ENCODE measurements around the gene UBTF.

Gene UBTF

GRCh38 chr17:44174427-44174826 lies 45.0 kb downstream of the UBTF start:
- WGBS (ENCODE audit: extremely low coverage, insufficient coverage, insufficient read length): no CpG with 5 or more reads among the region's 2 CpGs
- DNase-seq: no peak
- H3K27me3 ChIP-seq (ENCODE audit: insufficient read depth, low read length): no peaks in the 10 kb centered on the region

GRCh38 chr17:44171931-44172455 lies 47.5 kb downstream of the UBTF start:
- DNase-seq: no peak
- no CpG with 5 or more reads among the region's 17 CpGs for whole genome bisulfite sequencing (ENCODE audit: extremely low coverage, insufficient coverage, insufficient read length)
- no peak overlapping the region for H4K12ac ChIP-seq (ENCODE audit: low read depth, low read length)

More at GRCh38 chr17:44174427-44174826, 45.0 kb downstream of the UBTF start:
- Histone ChIP-seq H3K36me3 (ENCODE audit: control insufficient read depth in 1 of 2, insufficient read depth in 2 of 2, low read length in 2 of 2) (peaks cover 28 to 30% of the 10 kb centered on the region in 2 experiments), H3K14ac (ENCODE audit: low read length) (no peak overlapping the region), H3K9me3 (ENCODE audit: insufficient read depth, low read depth, low read length) (no peaks in the 10 kb centered on the region), H3K4ac (ENCODE audit: low read depth, low read length) (no peak overlapping the region), H3K79me1 (ENCODE audit: low read length) (no peaks in the 10 kb centered on the region), H4K8ac (ENCODE audit: low read depth, low read length) (no peak overlapping the region), H3K79me2 (ENCODE audit: control insufficient read depth, insufficient read depth, low read length, poor library complexity) (no peaks in the 10 kb centered on the region), H3K27ac (ENCODE audit: low read depth, low read length) (no peak overlapping the region), H3K4me3 (ENCODE audit: low read depth, low read length) (no peak overlapping the region), H3K4me1 (ENCODE audit: control insufficient read depth in 1 of 2, insufficient read depth in 2 of 2, low read length in 2 of 2) (peaks cover 0 to 7% of the 10 kb centered on the region in 2 experiments), H2AFZ (ENCODE audit: insufficient read depth, low read length, poor library complexity) (no peak overlapping the region), H3K4me2 (ENCODE audit: low read length) (no peak overlapping the region), H3K9ac (ENCODE audit: low read length) (no peak overlapping the region), H2AK5ac (ENCODE audit: low read length) (no peak overlapping the region), H4K91ac (ENCODE audit: low read depth, low read length) (no peak overlapping the region), H2BK12ac (ENCODE audit: low read length) (no peak overlapping the region), H3K18ac (ENCODE audit: low read length) (no peak overlapping the region), H2BK5ac (ENCODE audit: low read depth, low read length, poor library complexity) (no peak overlapping the region), H4K12ac (ENCODE audit: low read depth, low read length) (no peak overlapping the region), H3K23ac (ENCODE audit: low read length) (no peak overlapping the region), H2BK120ac (ENCODE audit: insufficient read depth, low read length, poor library complexity) (no peak overlapping the region)

GRCh38 chr17:44170499-44171201 lies 48.8 kb downstream of the UBTF start, which contains the start of gene ASB16:
Gene ASB16, plus strand, starts transcription at chr17:44170704. Its CDS starts 86 bp downstream, at chr17:44170790.
- Histone ChIP-seq H2BK5ac (ENCODE audit: low read depth, low read length, poor library complexity) (no peak within 1 kb of the TSS), H3K79me2 (ENCODE audit: control insufficient read depth, insufficient read depth, low read length, poor library complexity) (no peaks in the 10 kb centered on the region), H3K4me1 (ENCODE audit: control insufficient read depth in 1 of 2, insufficient read depth in 2 of 2, low read length in 2 of 2) (peaks cover 2 to 5% of the 10 kb centered on the region in 2 experiments), H4K91ac (ENCODE audit: low read depth, low read length) (no peak within 1 kb of the TSS), H2AK5ac (ENCODE audit: low read length) (no peak within 1 kb of the TSS), H2BK12ac (ENCODE audit: low read length) (no peak within 1 kb of the TSS), H3K79me1 (ENCODE audit: low read length) (no peaks in the 10 kb centered on the region), H3K23ac (ENCODE audit: low read length) (no peak within 1 kb of the TSS), H4K12ac (ENCODE audit: low read depth, low read length) (no peak within 1 kb of the TSS), H2BK120ac (ENCODE audit: insufficient read depth, low read length, poor library complexity) (no peak within 1 kb of the TSS), H3K9ac (ENCODE audit: low read length) (no peak within 1 kb of the TSS), H3K4ac (ENCODE audit: low read depth, low read length) (no peak within 1 kb of the TSS), H3K4me2 (ENCODE audit: low read length) (no peak within 1 kb of the TSS), H3K27ac (ENCODE audit: low read depth, low read length) (no peak within 1 kb of the TSS), H2AFZ (ENCODE audit: insufficient read depth, low read length, poor library complexity) (no peak within 1 kb of the TSS), H3K4me3 (ENCODE audit: low read depth, low read length) (no peak within 1 kb of the TSS), H3K14ac (ENCODE audit: low read length) (no peak within 1 kb of the TSS), H3K9me3 (ENCODE audit: insufficient read depth, low read depth, low read length) (no peaks in the 10 kb centered on the region), H3K27me3 (ENCODE audit: insufficient read depth, low read length) (no peaks in the 10 kb centered on the region), H3K18ac (ENCODE audit: low read length) (no peak within 1 kb of the TSS), H4K8ac (ENCODE audit: low read depth, low read length) (no peak within 1 kb of the TSS), H3K36me3 (ENCODE audit: control insufficient read depth in 1 of 2, insufficient read depth in 2 of 2, low read length in 2 of 2) (no peaks in the 10 kb centered on the region)
- no peak for DNase-seq
- no CpG with 5 or more reads among the region's 21 CpGs for WGBS (ENCODE audit: extremely low coverage, insufficient coverage, insufficient read length)

More at GRCh38 chr17:44171931-44172455, 47.5 kb downstream of the UBTF start:
- Histone ChIP-seq H3K36me3 (ENCODE audit: control insufficient read depth in 1 of 2, insufficient read depth in 2 of 2, low read length in 2 of 2) (peaks cover 10 to 12% of the 10 kb centered on the region in 2 experiments), H3K4me2 (ENCODE audit: low read length) (no peak overlapping the region), H2AK5ac (ENCODE audit: low read length) (no peak overlapping the region), H3K9me3 (ENCODE audit: insufficient read depth, low read depth, low read length) (no peaks in the 10 kb centered on the region), H3K4ac (ENCODE audit: low read depth, low read length) (no peak overlapping the region), H3K79me2 (ENCODE audit: control insufficient read depth, insufficient read depth, low read length, poor library complexity) (no peaks in the 10 kb centered on the region), H4K91ac (ENCODE audit: low read depth, low read length) (no peak overlapping the region), H3K4me3 (ENCODE audit: low read depth, low read length) (no peak overlapping the region), H3K27ac (ENCODE audit: low read depth, low read length) (no peak overlapping the region), H2AFZ (ENCODE audit: insufficient read depth, low read length, poor library complexity) (no peak overlapping the region), H2BK120ac (ENCODE audit: insufficient read depth, low read length, poor library complexity) (no peak overlapping the region), H3K18ac (ENCODE audit: low read length) (no peak overlapping the region), H4K8ac (ENCODE audit: low read depth, low read length) (no peak overlapping the region), H3K9ac (ENCODE audit: low read length) (no peak overlapping the region), H3K23ac (ENCODE audit: low read length) (no peak overlapping the region), H3K79me1 (ENCODE audit: low read length) (no peaks in the 10 kb centered on the region), H3K27me3 (ENCODE audit: insufficient read depth, low read length) (no peaks in the 10 kb centered on the region), H2BK12ac (ENCODE audit: low read length) (no peak overlapping the region), H3K4me1 (ENCODE audit: control insufficient read depth in 1 of 2, insufficient read depth in 2 of 2, low read length in 2 of 2) (peaks cover 2 to 7% of the 10 kb centered on the region in 2 experiments), H2BK5ac (ENCODE audit: low read depth, low read length, poor library complexity) (no peak overlapping the region), H3K14ac (ENCODE audit: low read length) (no peak overlapping the region)

- no peak overlapping the region for H3K9ac ChIP-seq (ENCODE audit: low read length)
- no peak overlapping the region for H2BK12ac ChIP-seq (ENCODE audit: low read length)
- no peak overlapping the region for H2AFZ ChIP-seq (ENCODE audit: insufficient read depth, low read length, poor library complexity)
- H3K14ac ChIP-seq (ENCODE audit: low read length): no peak overlapping the region
- H4K8ac ChIP-seq (ENCODE audit: low read depth, low read length): no peak overlapping the region
- H4K12ac ChIP-seq (ENCODE audit: low read depth, low read length): no peak overlapping the region
- no CpG with 5 or more reads among the region's 5 CpGs for WGBS (ENCODE audit: extremely low coverage, insufficient coverage, insufficient read length)
- no peaks in the 10 kb centered on the region for H3K36me3 ChIP-seq (ENCODE audit: control insufficient read depth in 1 of 2, insufficient read depth in 2 of 2, low read length in 2 of 2)
- no peak overlapping the region for H2BK120ac ChIP-seq (ENCODE audit: insufficient read depth, low read length, poor library complexity)
- no peak overlapping the region for H2BK5ac ChIP-seq (ENCODE audit: low read depth, low read length, poor library complexity)
- DNase-seq: no peak
- H3K4ac ChIP-seq (ENCODE audit: low read depth, low read length): no peak overlapping the region
- H2AK5ac ChIP-seq (ENCODE audit: low read length): no peak overlapping the region
- H3K27me3 ChIP-seq (ENCODE audit: insufficient read depth, low read length): no peaks in the 10 kb centered on the region
- no peak overlapping the region for H3K23ac ChIP-seq (ENCODE audit: low read length)
- no peaks in the 10 kb centered on the region for H3K9me3 ChIP-seq (ENCODE audit: insufficient read depth, low read depth, low read length)
- no peak overlapping the region for H3K4me2 ChIP-seq (ENCODE audit: low read length)
- peaks cover 2 to 5% of the 10 kb centered on the region in 2 experiments for H3K4me1 ChIP-seq (ENCODE audit: control insufficient read depth in 1 of 2, insufficient read depth in 2 of 2, low read length in 2 of 2)
- no peaks in the 10 kb centered on the region for H3K79me1 ChIP-seq (ENCODE audit: low read length)
- no peak overlapping the region for H4K91ac ChIP-seq (ENCODE audit: low read depth, low read length)
- no peak overlapping the region for H3K18ac ChIP-seq (ENCODE audit: low read length)
- H3K79me2 ChIP-seq (ENCODE audit: control insufficient read depth, insufficient read depth, low read length, poor library complexity): no peaks in the 10 kb centered on the region
- no peak overlapping the region for H3K27ac ChIP-seq (ENCODE audit: low read depth, low read length)
- no peak overlapping the region for H3K4me3 ChIP-seq (ENCODE audit: low read depth, low read length)
Observed at GRCh38 chr17:44170135-44170498, 49.4 kb downstream of the UBTF start.

All from trophoblast cell (in vitro differentiated cells and primary cell).